ENCODE data around the gene TSSC4.

The TSSC4 gene

GRCh38 chr11:2365571-2366210 lies 34.9 kb upstream of the TSSC4 start:
- DNase-seq (ENCODE audit: insufficient read length, low spot score) (no peak), FAIRE-seq (no peak)
- TF ChIP-seq, protein P1, sequence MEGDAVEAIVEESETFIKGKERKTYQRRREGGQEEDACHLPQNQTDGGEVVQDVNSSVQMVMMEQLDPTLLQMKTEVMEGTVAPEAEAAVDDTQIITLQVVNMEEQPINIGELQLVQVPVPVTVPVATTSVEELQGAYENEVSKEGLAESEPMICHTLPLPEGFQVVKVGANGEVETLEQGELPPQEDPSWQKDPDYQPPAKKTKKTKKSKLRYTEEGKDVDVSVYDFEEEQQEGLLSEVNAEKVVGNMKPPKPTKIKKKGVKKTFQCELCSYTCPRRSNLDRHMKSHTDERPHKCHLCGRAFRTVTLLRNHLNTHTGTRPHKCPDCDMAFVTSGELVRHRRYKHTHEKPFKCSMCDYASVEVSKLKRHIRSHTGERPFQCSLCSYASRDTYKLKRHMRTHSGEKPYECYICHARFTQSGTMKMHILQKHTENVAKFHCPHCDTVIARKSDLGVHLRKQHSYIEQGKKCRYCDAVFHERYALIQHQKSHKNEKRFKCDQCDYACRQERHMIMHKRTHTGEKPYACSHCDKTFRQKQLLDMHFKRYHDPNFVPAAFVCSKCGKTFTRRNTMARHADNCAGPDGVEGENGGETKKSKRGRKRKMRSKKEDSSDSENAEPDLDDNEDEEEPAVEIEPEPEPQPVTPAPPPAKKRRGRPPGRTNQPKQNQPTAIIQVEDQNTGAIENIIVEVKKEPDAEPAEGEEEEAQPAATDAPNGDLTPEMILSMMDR (IDR thresholded peaks at IDR 0.05; ENCODE audit: insufficient read depth, missing control alignments) = no peak

- TF ChIP-seq, protein P1 (IDR thresholded peaks at IDR 0.05; ENCODE audit: insufficient read depth, missing control alignments) = no peak
- FAIRE-seq (no peak), DNase-seq (ENCODE audit: insufficient read length, low spot score) (no peak)
These were observed 34.3 kb upstream of the TSSC4 start for GRCh38 chr11:2366276-2366675.

- DNase-seq (ENCODE audit: insufficient read length, low spot score) = no peak
- no peak for FAIRE-seq
- TF ChIP-seq, protein P1 (IDR thresholded peaks at IDR 0.05; ENCODE audit: insufficient read depth, missing control alignments) = no peak
These were observed 33.8 kb upstream of the TSSC4 start for GRCh38 chr11:2366733-2367132.

GRCh38 chr11:2367266-2368160 lies 33.0 kb upstream of the TSSC4 start:
- TF ChIP-seq, protein P1 (IDR thresholded peaks at IDR 0.05; ENCODE audit: insufficient read depth, missing control alignments) = no peak
- no peak for DNase-seq (ENCODE audit: insufficient read length, low spot score)
- FAIRE-seq = no peak

- TF ChIP-seq, protein P1 (IDR thresholded peaks at IDR 0.05; ENCODE audit: insufficient read depth, missing control alignments) = no peak
These were observed 32.2 kb upstream of the TSSC4 start for GRCh38 chr11:2368178-2368850.

DNA sequence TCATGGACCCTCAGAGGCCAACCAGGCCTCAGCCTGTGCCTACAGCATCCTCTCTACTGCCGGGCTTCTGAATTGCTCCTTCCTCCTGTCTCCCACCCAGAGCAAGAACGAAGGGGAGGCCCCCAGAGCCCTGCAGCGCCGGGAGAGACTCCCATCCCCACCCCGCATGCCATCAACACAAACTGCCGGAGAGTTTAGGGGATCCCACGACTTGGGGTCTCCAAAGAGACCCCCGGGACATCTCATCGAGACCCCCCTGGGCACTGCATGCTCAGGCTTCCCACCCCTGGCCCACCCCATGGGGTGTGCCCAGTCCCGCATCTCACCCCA lies 31.7 kb upstream of the TSSC4 start:
- DNase-seq (ENCODE audit: insufficient read length, low spot score) = no peak
- TF ChIP-seq, protein P1 (IDR thresholded peaks at IDR 0.05; ENCODE audit: insufficient read depth, missing control alignments) = no peak
- FAIRE-seq = no peak

More at GRCh38 chr11:2368178-2368850, 32.2 kb upstream of the TSSC4 start:
- FAIRE-seq (no peak), DNase-seq (ENCODE audit: insufficient read length, low spot score) (no peak)

Measured in D721Med (cell line).